Stimulated activated CD4-positive, alpha-beta T cell treated with anti-CD3 and anti-CD28 coated beads, Interleukin-1b, Interleukin-23, amount 100 ng/mL, for 4 hours (primary cell): Measurements from ENCODE around the gene ZBTB38.

Experiments used
- DNase-seq, 2 donors: peaks; one replicate each; pipeline ENCODE4 v3.0.0-alpha.2; 2020; ENCODE audit warnings: low read depth in 2 of 2

The ZBTB38 gene, protein sequence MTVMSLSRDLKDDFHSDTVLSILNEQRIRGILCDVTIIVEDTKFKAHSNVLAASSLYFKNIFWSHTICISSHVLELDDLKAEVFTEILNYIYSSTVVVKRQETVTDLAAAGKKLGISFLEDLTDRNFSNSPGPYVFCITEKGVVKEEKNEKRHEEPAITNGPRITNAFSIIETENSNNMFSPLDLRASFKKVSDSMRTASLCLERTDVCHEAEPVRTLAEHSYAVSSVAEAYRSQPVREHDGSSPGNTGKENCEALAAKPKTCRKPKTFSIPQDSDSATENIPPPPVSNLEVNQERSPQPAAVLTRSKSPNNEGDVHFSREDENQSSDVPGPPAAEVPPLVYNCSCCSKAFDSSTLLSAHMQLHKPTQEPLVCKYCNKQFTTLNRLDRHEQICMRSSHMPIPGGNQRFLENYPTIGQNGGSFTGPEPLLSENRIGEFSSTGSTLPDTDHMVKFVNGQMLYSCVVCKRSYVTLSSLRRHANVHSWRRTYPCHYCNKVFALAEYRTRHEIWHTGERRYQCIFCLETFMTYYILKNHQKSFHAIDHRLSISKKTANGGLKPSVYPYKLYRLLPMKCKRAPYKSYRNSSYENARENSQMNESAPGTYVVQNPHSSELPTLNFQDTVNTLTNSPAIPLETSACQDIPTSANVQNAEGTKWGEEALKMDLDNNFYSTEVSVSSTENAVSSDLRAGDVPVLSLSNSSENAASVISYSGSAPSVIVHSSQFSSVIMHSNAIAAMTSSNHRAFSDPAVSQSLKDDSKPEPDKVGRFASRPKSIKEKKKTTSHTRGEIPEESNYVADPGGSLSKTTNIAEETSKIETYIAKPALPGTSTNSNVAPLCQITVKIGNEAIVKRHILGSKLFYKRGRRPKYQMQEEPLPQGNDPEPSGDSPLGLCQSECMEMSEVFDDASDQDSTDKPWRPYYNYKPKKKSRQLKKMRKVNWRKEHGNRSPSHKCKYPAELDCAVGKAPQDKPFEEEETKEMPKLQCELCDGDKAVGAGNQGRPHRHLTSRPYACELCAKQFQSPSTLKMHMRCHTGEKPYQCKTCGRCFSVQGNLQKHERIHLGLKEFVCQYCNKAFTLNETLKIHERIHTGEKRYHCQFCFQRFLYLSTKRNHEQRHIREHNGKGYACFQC (N-terminal part only)

DNA sequence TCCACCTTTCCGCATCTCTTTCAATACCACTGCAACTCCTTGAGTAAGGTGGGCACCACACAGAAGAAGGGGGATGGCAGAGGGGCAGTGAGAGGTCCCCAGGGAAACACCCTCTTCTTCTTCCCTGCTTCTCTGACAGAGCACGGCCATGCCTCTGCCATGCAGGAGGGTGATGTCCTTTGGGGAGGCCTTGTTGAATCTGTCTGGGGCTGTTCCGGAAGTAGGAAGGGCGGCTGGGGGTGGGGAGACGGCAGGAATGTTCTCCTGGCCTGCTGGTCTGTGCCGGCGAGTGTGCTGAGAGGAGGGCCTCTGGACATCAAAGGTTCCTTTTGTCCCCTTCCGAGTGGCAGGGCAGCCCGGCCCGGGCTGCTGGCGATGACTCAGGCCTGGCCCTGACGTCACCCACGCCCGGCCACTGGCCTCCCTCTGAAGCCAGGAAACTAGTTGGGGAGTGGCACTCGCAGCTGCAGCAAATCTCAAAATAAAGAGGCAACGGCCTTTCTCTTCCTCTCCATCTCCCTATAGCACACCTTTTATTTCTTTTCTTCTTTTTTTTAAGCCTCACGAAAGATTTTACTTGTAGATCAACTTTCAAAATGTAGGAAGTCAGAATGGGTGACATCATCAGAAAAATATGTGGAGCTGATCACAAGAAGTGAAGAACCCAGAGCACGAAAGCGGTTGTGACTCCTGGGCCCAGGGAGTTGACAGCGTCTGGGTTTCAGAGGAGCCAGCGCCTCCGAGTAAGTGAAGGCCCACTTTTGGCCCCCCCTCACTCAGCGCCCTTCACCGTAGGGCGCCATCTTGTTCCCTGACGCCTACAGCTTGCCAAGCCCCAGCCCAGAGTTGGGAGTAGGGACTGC, at the start of gene ZBTB38:
ZBTB38 (plus strand) TSS at position 443 of the 863 bp plus-strand sequence. CDS start 73,885 bp downstream, outside the sequence.
- no peak for DNase-seq

GRCh38 chr3:141320399-141321108, 47.8 kb upstream of the ZBTB38 start:
- DNase-seq, result no peak

- DNase-seq, result no peak
Measured at GRCh38 chr3:141321109-141321497, 47.2 kb upstream of the ZBTB38 start.

GRCh38 chr3:141323936-141324704, 44.2 kb upstream of the ZBTB38 start:
- DNase-seq, result no peak

DNA sequence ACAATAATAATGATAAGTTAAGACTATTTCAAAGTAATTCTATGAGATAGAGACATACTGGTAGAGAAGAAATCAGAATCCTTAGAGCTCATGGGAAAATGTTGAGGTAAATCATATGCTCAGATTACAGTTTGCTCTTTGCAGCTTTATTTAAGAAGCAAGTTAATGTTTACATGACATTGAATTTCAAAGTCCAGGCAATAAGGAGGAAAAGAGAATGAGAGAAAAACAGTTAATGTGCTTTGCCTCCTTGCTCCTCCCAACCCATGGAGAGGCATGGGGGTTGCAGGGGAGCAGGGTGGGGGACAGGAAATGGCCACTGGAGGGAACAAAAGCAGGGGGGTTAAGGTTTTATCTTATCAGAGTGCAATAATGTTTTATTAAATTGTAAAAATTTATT, 42.2 kb upstream of the ZBTB38 start:
- no peak for DNase-seq

DNA sequence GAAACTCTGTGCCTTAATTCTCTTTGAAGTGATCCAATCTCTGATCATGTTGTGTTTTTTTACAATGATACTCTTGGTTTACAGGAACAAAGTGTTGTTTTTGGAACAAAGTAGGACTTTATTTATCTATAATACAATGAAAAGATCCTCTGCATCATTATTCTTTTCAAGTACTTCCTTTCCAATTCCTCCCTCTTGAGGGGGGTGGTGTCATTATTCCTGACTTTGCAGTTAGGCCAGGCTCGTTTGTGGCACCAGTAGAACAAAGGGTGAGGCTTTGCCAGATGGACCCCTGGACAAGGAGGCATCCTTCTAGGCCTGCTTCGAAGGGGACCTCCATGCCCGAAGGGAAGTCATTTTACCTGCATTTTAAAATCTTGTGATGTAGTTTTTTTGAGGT, 41.7 kb upstream of the ZBTB38 start:
- DNase-seq, result no peak

DNA sequence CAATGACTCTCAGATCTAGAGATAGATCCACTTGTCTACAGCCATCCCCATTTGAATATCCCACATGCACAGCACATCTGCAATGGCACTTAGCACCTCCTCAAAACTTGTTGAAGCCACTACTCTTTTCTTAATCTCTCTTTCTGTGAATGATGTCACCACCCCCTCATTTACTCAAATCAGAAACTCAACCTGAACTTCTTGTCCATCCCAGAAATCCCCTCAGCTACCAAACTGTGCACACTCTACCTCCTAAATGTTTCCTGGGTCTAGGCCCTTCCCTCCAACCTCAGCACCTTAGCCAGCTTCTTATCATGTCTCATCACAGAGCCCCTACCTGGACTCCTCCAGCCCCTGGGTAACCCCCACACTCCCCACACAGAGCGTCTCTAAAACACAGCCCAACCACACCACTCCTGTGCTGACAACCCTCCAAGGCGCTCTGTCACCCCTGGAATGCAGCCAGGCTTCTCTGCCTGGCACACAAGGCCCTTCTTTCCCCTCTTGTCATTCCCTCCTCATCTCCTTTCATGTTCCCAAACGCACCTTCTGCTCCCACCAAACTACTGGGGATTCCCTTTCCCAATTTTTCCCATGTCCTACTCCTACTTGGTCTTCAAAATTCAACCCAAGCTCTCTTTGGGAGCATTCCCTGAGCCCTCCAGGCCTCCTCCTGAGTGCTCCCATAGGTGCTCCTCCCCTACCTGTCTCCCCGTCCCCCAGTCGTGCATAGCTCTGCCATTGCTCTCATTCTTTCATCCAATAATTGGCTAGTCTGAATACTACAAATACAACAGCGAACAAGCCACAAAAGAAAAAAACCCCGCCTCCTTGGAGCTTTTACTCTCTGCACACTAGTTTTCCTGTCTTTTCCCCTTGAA, 39.8 kb upstream of the ZBTB38 start:
- no peak for DNase-seq

DNA sequence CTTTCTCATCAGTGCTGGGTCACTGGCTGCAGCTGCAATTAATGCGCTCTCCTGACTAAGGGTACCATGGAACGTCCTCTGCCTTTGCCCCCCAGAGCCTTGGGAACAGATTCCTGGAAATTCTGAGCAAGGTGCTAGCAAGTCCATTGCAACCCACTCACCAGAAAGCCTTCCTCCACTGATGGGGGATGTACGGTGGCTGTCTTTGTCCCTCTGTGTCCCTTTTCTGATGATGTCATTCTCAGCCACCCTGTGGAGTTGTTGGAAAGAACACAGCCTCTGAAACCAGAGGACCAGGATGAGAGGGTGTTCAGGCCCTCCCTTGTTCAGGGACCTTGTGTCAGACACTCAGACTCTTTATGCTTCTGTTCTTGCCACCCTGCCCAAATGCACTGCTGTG, 38.1 kb upstream of the ZBTB38 start:
- DNase-seq, result no peak

GRCh38 chr3:141330718-141331376, 37.5 kb upstream of the ZBTB38 start:
- no peak for DNase-seq

DNA sequence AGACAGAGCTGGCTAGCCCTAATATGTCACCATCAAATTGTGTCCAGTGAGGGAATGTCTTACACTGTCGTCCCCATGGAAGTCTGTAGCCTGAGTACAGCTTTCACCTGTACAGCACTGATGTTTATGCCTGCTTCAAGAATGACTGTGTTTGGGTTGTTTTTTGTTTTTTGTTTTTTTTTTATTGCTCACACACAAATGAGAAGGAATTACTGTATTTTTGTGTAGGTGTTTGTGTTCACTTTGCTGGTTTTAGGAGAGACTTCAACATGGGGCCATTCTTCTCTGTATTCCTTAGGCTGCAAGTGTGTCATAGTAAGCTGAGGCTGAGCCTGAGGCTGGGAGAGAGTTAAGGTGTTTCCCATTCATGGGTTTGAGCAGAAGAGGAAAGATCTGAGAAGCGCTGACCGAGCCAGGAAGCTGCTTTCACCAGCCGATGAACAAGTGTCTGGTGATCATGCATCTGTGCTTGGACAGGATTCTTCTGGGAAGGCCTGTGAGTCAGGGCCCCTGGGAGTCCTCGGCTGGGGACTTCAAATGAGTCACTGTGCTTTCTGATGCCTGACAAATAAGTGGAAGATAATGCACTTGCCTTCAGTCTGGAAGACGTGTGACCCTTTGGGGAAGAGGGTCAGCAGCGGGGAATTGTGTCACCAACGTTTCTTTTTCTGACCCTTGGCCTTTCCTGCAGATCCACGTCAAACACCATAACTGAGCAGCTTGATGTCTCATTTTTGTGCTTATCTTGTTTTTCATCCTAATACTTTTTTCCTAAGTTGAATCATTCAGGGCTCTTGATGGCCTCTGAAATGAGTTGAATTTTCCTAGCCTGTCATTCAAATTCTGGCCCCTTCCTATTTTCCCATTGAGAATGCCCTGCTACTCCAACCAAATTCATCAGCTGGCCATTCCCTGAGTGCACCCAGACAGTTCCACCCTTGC, 36.7 kb upstream of the ZBTB38 start:
- DNase-seq, result no peak

GRCh38 chr3:141332416-141332815, 35.9 kb upstream of the ZBTB38 start:
- DNase-seq, result no peak

GRCh38 chr3:141333836-141334626, 34.3 kb upstream of the ZBTB38 start:
- DNase-seq, result no peak

DNA sequence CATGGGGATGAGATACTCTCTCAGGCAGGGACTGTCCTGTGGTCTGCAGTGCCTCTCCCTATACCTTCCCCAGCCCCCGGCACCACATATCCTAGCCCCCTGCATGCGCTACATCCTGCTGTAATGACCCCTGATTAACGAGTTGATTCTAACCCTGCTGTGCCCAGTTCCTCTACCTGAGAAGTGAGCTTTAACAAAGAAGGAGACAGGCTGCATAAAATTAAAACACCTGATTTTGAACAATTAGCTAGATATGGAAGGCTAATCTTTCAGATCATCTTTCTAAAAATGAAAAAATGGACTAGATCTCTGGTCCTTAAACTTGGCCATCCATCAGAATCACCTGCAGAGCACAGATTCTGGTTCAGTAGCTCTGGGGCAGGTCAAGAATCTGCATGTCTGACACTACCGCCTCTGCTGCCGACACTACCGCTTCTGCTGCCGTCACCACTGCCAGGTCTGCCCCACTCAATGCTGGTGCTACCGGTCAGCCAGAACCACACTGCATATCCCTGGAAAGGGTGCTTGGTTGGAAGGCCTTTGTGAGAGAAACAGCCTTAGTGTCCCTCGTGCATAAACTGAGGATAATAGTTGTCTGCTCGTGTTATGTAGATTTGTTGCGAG, 33.6 kb upstream of the ZBTB38 start:
- DNase-seq, result no peak

DNA sequence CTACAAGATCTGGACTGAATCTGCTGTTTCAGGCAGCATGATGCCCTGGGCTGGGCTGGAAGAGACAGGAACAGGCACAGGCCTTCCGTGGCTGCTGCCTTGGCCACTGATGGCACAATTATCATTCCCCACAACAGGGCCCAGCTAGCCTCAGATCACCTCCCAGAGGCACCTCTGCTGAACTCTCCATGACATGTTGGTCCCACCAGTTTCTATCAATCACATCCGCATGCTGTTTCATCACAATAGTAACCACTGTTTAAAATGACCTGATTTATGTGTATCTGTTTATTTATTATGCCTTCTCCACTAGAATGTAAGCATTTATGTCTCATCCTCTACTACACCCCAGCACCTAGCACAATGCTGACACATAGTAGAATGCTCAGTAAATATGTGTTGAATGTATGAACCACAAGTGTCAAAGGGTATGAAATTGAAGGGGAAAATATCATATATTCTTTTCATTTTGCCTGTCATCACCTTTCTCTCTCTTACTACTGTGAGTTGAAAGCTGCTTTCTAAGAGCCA, 32.7 kb upstream of the ZBTB38 start:
- no peak for DNase-seq

DNA sequence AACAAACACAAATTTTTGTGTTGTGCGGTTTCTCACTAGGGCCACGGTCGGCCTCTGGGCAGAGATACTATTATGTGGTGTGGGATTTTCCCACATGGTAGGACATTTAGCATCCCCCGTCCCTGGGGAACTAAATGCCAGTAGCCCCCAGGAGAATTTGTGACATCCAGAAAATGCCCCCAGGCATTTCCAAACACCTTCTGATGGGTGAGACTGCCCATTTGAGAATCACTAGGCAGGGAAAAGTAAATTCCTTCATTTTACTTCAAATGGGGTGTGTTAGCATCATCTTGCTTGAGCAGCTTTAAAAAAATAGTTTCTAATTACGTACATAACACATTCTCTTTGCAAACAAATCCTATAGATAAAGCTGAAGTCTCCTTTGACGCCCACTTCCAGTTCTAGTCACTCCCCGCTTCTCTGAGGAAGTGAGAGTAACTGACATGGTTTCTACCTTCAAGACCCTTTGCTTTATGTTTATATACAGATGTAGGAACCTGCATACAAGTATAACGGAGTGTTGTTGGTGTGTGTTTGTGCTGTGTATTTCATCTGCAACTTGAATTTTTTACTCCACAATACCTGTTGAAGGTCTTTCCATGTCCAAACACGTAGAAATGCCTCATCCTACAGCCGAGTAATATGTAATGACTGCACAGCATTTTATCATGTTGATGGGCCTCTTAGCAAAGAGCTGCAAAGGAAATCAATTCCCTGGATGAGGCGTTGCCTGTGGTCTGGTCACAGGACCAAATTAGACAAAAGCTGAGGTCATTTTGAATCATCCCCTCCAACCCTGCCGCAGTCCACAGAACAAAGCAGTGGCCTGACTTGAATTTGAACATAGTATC, 31.4 kb upstream of the ZBTB38 start:
- no peak for DNase-seq
